ENCODE data around the gene SIX1. TPM values are rescaled to one million over a fixed set of nuclear protein-coding genes. Genes with fewer than 3 reads are reported as not detected.

SIX1 gene
- total RNA-seq, 3 donors from 2014 or later (not counting 1 experiment from before 2014, with no cell fraction given): not detected

- Mint-ChIP-seq H3K27ac (no peak overlapping the region), H3K9me3 (no peaks in the 10 kb centered on the region), H3K4me1 (no peaks in the 10 kb centered on the region), H3K27me3 (ENCODE audit: low read depth in 2 of 2) (peaks cover 13 to 19% of the 10 kb centered on the region in 2 donors), H3K4me3 (no peak overlapping the region), H3K36me3 (no peaks in the 10 kb centered on the region)
- peaks cover 7% of the 10 kb centered on the region for H3K27me3 ChIP-seq (ENCODE audit: control insufficient read depth, insufficient read depth, low read length)
- no peak overlapping the region for H3K4me3 ChIP-seq (ENCODE audit: low read length)
- no peaks in the 10 kb centered on the region for H3K36me3 ChIP-seq (ENCODE audit: control insufficient read depth, insufficient read depth, low read length)
- intact Hi-C loops (cut with micrococcal nuclease): no loop called here
- no peak for DNase-seq
- no peak overlapping the region for H3K27ac ChIP-seq (ENCODE audit: low read length)
- no peak for ATAC-seq
- TF ChIP-seq CTCF (IDR thresholded peaks at IDR 0.05): no peak
- H3K9me3 ChIP-seq (ENCODE audit: control insufficient read depth, insufficient read depth, low read length): no peaks in the 10 kb centered on the region
- H3K4me1 ChIP-seq (ENCODE audit: control insufficient read depth, insufficient read depth, low read length): no peaks in the 10 kb centered on the region
Observed at GRCh38 chr14:60621386-60621785, 27.9 kb downstream of the SIX1 start.

GRCh38 chr14:60618241-60618640 is 31.0 kb downstream of the SIX1 start:
- intact Hi-C loops (cut with micrococcal nuclease): no loop called here
- H3K36me3 Mint-ChIP-seq: no peaks in the 10 kb centered on the region

GRCh38 chr14:60616461-60616959 is 32.8 kb downstream of the SIX1 start:
- H3K4me3 Mint-ChIP-seq: no peak overlapping the region
- H3K27me3 Mint-ChIP-seq (ENCODE audit: low read depth in 2 of 2): peaks cover 17 to 24% of the 10 kb centered on the region in 2 donors
- H3K27ac Mint-ChIP-seq: no peak overlapping the region
- H3K4me3 ChIP-seq (ENCODE audit: low read length): no peak overlapping the region
- no peak for TF ChIP-seq CTCF (IDR thresholded peaks at IDR 0.05)
- no peaks in the 10 kb centered on the region for H3K9me3 ChIP-seq (ENCODE audit: control insufficient read depth, insufficient read depth, low read length)
- H3K27me3 ChIP-seq (ENCODE audit: control insufficient read depth, insufficient read depth, low read length): peaks cover 3% of the 10 kb centered on the region
- no peaks in the 10 kb centered on the region for H3K4me1 Mint-ChIP-seq
- ATAC-seq (no peak), DNase-seq (no peak)
- no peaks in the 10 kb centered on the region for H3K36me3 ChIP-seq (ENCODE audit: control insufficient read depth, insufficient read depth, low read length)
- intact Hi-C loops (cut with micrococcal nuclease): no loop called here
- H3K27ac ChIP-seq (ENCODE audit: low read length): no peak overlapping the region
- no peaks in the 10 kb centered on the region for H3K9me3 Mint-ChIP-seq
- no peaks in the 10 kb centered on the region for H3K36me3 Mint-ChIP-seq
- 84% methylated on average over 9 of the region's 11 CpGs for WGBS (ENCODE audit: insufficient coverage)
- H3K4me1 ChIP-seq (ENCODE audit: control insufficient read depth, insufficient read depth, low read length): no peaks in the 10 kb centered on the region

More at GRCh38 chr14:60618241-60618640, 31.0 kb downstream of the SIX1 start:
- H3K4me1 Mint-ChIP-seq: no peaks in the 10 kb centered on the region
- no peak overlapping the region for H3K27ac Mint-ChIP-seq
- ATAC-seq (no peak), DNase-seq (no peak)
- TF ChIP-seq CTCF (IDR thresholded peaks at IDR 0.05): no peak
- H3K27me3 Mint-ChIP-seq (ENCODE audit: low read depth in 2 of 2): peaks cover 17 to 22% of the 10 kb centered on the region in 2 donors
- H3K9me3 Mint-ChIP-seq: no peaks in the 10 kb centered on the region
- H3K27ac ChIP-seq (ENCODE audit: low read length): no peak overlapping the region
- H3K4me3 ChIP-seq (ENCODE audit: low read length): no peak overlapping the region
- no peaks in the 10 kb centered on the region for H3K9me3 ChIP-seq (ENCODE audit: control insufficient read depth, insufficient read depth, low read length)
- H3K27me3 ChIP-seq (ENCODE audit: control insufficient read depth, insufficient read depth, low read length): peaks cover 3% of the 10 kb centered on the region
- 66% methylated on average over 2 of the region's 2 CpGs for WGBS (ENCODE audit: insufficient coverage)
- no peaks in the 10 kb centered on the region for H3K4me1 ChIP-seq (ENCODE audit: control insufficient read depth, insufficient read depth, low read length)
- no peak overlapping the region for H3K4me3 Mint-ChIP-seq
- H3K36me3 ChIP-seq (ENCODE audit: control insufficient read depth, insufficient read depth, low read length): no peaks in the 10 kb centered on the region

GRCh38 chr14:60602291-60602690 is 47.0 kb downstream of the SIX1 start:
- Mint-ChIP-seq H3K4me1 (no peaks in the 10 kb centered on the region), H3K36me3 (no peaks in the 10 kb centered on the region), H3K9me3 (peaks cover 0 to 2% of the 10 kb centered on the region in 2 donors), H3K4me3 (no peak overlapping the region), H3K27ac (no peak overlapping the region), H3K27me3 (ENCODE audit: low read depth in 2 of 2) (peaks cover 12 to 20% of the 10 kb centered on the region in 2 donors)
- Histone ChIP-seq H3K36me3 (ENCODE audit: control insufficient read depth, insufficient read depth, low read length) (no peaks in the 10 kb centered on the region), H3K4me3 (ENCODE audit: low read length) (no peak overlapping the region), H3K27ac (ENCODE audit: low read length) (no peak overlapping the region), H3K4me1 (ENCODE audit: control insufficient read depth, insufficient read depth, low read length) (no peaks in the 10 kb centered on the region), H3K9me3 (ENCODE audit: control insufficient read depth, insufficient read depth, low read length) (no peaks in the 10 kb centered on the region), H3K27me3 (ENCODE audit: control insufficient read depth, insufficient read depth, low read length) (no peaks in the 10 kb centered on the region)
- no peak for TF ChIP-seq CTCF (IDR thresholded peaks at IDR 0.05)
- intact Hi-C loops (cut with micrococcal nuclease): no loop called here
- no peak for ATAC-seq
- DNase-seq: no peak
